DND-41 (cell line): Measurements from ENCODE around the gene LSS.

Experiments used
- ATAC-seq: fragments of 200-7000 bp; cut with Tn5 transposase; 3 replicates; pipeline ENCODE4 v1.9.1; 2021; ENCODE audit warnings: low read depth; ENCODE audit not compliant: insufficient read depth
- DNase-seq: peaks from one replicate; pipeline ENCODE4 v3.0.0-alpha.2; 2020
- H2AFZ ChIP-seq: 2 replicates; pipeline ENCODE4 v1.6.0; 2012; ENCODE audit warnings: low read depth, low read length
- H3K27ac ChIP-seq: 2 replicates; pipeline ENCODE4 v1.5.1; 2012; ENCODE audit warnings: low read length, inconsistent platforms
- H3K27me3 ChIP-seq: fragments of 200-600 bp; sonication (generic); 2 replicates; pipeline ENCODE4 v1.6.0; 2012; ENCODE audit warnings: low read length, mild to moderate bottlenecking, inconsistent platforms; ENCODE audit not compliant: insufficient read depth, poor library complexity
- H3K36me3 ChIP-seq: 2 replicates; pipeline ENCODE4 v1.5.1; 2012; ENCODE audit warnings: low read length, inconsistent platforms; ENCODE audit not compliant: insufficient read depth
- H3K4me1 ChIP-seq: 2 replicates; pipeline ENCODE4 v1.5.1; 2012; ENCODE audit warnings: mild to moderate bottlenecking, low read length; ENCODE audit not compliant: insufficient read depth
- H3K4me2 ChIP-seq: 2 replicates; pipeline ENCODE4 v1.6.0; 2012; ENCODE audit warnings: mild to moderate bottlenecking, moderate library complexity, low read length, inconsistent platforms; ENCODE audit not compliant: insufficient read depth
- H3K4me3 ChIP-seq, 2 experiments: fragments of 200-600 bp in 1 of 2; shearing (Covaris generic) in 1 of 2; 2 replicates each; pipeline ENCODE4 v1.5.1; 2012 to 2016; ENCODE audit warnings: inconsistent platforms in 2 of 2, low read length in 2 of 2, mild to moderate bottlenecking in 2 of 2, low read depth in 1 of 2, moderate library complexity in 1 of 2
- H3K79me2 ChIP-seq: 2 replicates; pipeline ENCODE4 v1.6.0; 2012; ENCODE audit warnings: low read length, inconsistent platforms; ENCODE audit not compliant: insufficient read depth
- H3K9ac ChIP-seq: 2 replicates; pipeline ENCODE4 v1.6.0; 2012; ENCODE audit warnings: low read depth, mild to moderate bottlenecking, inconsistent platforms, low read length, moderate library complexity
- H3K9me3 ChIP-seq: 2 replicates; pipeline ENCODE4 v1.5.1; 2012; ENCODE audit warnings: low read length, moderate library complexity, mild to moderate bottlenecking, inconsistent platforms; ENCODE audit not compliant: insufficient read depth, severe bottlenecking
- H4K20me1 ChIP-seq: 2 replicates; pipeline ENCODE4 v1.6.0; 2012; ENCODE audit warnings: low read length; ENCODE audit not compliant: insufficient read depth
- CTCF ChIP-seq: IDR thresholded peaks from 2 replicates; pipeline ENCODE4 v1.5.1; 2012; ENCODE audit warnings: borderline replicate concordance, low read length, moderate library complexity, mild to moderate bottlenecking; ENCODE audit not compliant: poor library complexity, severe bottlenecking; ENCODE audit errors: extremely low read depth
- EZH2 ChIP-seq: IDR thresholded peaks from 3 replicates; pipeline ENCODE4 v1.6.1; 2012; ENCODE audit warnings: borderline replicate concordance, low read depth, mild to moderate bottlenecking, moderate library complexity, low read length, inconsistent platforms; ENCODE audit not compliant: severe bottlenecking

LSS gene

GRCh38 chr21:46220275-46220810 is 8.2 kb downstream of the LSS start:
- DNase-seq (no peak), ATAC-seq (no peak)
- H3K36me3 ChIP-seq: peaks cover 66% of the 10 kb centered on the region

GRCh38 chr21:46219591-46220239 is 8.9 kb downstream of the LSS start:
- Histone ChIP-seq H3K9ac (no peak overlapping the region), H3K79me2 (peaks cover 34% of the 10 kb centered on the region), H4K20me1 (peaks cover 22% of the 10 kb centered on the region), H3K4me1 (no peaks in the 10 kb centered on the region; the same call in 1 of the 2 replicates), H3K36me3 (peaks cover 71% of the 10 kb centered on the region), H2AFZ (no peak overlapping the region), H3K27me3 (no peaks in the 10 kb centered on the region), H3K4me2 (no peak overlapping the region), H3K9me3 (no peaks in the 10 kb centered on the region), H3K27ac (no peak overlapping the region), H3K4me3 (no peak overlapping the region)
- no peak for DNase-seq
- ATAC-seq: no peak
- TF ChIP-seq EZH2: no peak
- no peak for TF ChIP-seq CTCF

More at GRCh38 chr21:46220275-46220810, 8.2 kb downstream of the LSS start:
- H3K4me3 ChIP-seq: no peak overlapping the region
- H3K9ac ChIP-seq: no peak overlapping the region
- peaks cover 40% of the 10 kb centered on the region for H3K79me2 ChIP-seq
- H3K27ac ChIP-seq: no peak overlapping the region
- no peak overlapping the region for H3K4me2 ChIP-seq
- H3K9me3 ChIP-seq: no peaks in the 10 kb centered on the region
- no peak overlapping the region for H2AFZ ChIP-seq
- peaks cover 20% of the 10 kb centered on the region for H4K20me1 ChIP-seq
- H3K4me1 ChIP-seq: peaks cover 2% of the 10 kb centered on the region; the same call in 1 of the 2 replicates
- no peaks in the 10 kb centered on the region for H3K27me3 ChIP-seq
- TF ChIP-seq EZH2: no peak
- no peak for TF ChIP-seq CTCF

- no peaks in the 10 kb centered on the region for H3K9me3 ChIP-seq
- H3K36me3 ChIP-seq: peaks cover 74% of the 10 kb centered on the region
- no peak overlapping the region for H3K4me2 ChIP-seq
- no peaks in the 10 kb centered on the region for H3K27me3 ChIP-seq
- H3K4me3 ChIP-seq: no peak overlapping the region
- no peak overlapping the region for H2AFZ ChIP-seq
- H3K4me1 ChIP-seq: no peaks in the 10 kb centered on the region
- DNase-seq (no peak), ATAC-seq (no peak)
- H3K27ac ChIP-seq: no peak overlapping the region
- peaks cover 29% of the 10 kb centered on the region for H3K79me2 ChIP-seq
- TF ChIP-seq CTCF: no peak
- no peak for TF ChIP-seq EZH2
- H3K9ac ChIP-seq: no peak overlapping the region
- H4K20me1 ChIP-seq: peaks cover 24% of the 10 kb centered on the region
Observed at GRCh38 chr21:46218906-46219590, 9.5 kb downstream of the LSS start.
